K562 (cell line): ENCODE measurements around the gene PAFAH1B1. TPM values are rescaled to one million over a fixed set of nuclear protein-coding genes. Genes with fewer than 3 reads are reported as not detected.
A peak's percentile ranks its signal among the peaks of the same experiment; 100 is the strongest.
"Not testable (repeated sequence)": the region's sequence is repeated elsewhere in the genome, so short reads cannot be mapped to it uniquely, and the experiment has no call there.

ENCODE experiments used
- ATAC-seq: fragments of 200-7000 bp; cut with Tn5 transposase; 3 replicates; pipeline ENCODE4 v1.9.1; 2020; ENCODE audit warnings: moderate library complexity
- BruUV-seq: library from RNA; stranded (reverse); fragments of 400-500 nt; replicated peaks from 2 replicates; lab custom pipeline; 2021; lab: Mats Ljungman, UMichigan
- CTCF ChIA-PET: fragments of 300-600 bp; formaldehyde crosslinking; extraction: SDS; loops from one replicate; lab custom pipeline; 2021; ENCODE audit warnings: low intra/inter-chr PET ratio; lab: Yijun Ruan, JAX
- POLR2A ChIA-PET: fragments of 300-600, 350-650 bp; sonication (Branson Sonifier 250); formaldehyde crosslinking; extraction: SDS; loops from one replicate; lab custom pipeline; 2021; ENCODE audit warnings: antibody characterized with exemption, inconsistent platforms; lab: Yijun Ruan, JAX
- DNase-seq, 4 experiments: peaks; one replicate each; pipeline versions ENCODE4 v3.0.0 to v3.0.0-alpha.2; 2011 to 2018; ENCODE audit warnings: low spot score in 3 of 4, mixed read lengths in 3 of 4; ENCODE audit errors: extremely low read depth in 1 of 4
- FAIRE-seq: peaks from 2 replicates; lab custom pipeline; 2011; peaks lifted over from hg19 to GRCh38; lab: Jason Lieb, UNC
- H2AFZ ChIP-seq: 2 replicates; pipeline ENCODE4 v1.6.0; 2011; ENCODE audit warnings: low read depth, low read length, control low read depth, inconsistent platforms
- H3K27ac ChIP-seq: fragments of 200-600 bp; 3 replicates; pipeline ENCODE4 v1.8.0; 2011; ENCODE audit warnings: low read depth, mild to moderate bottlenecking, control low read depth, inconsistent platforms, low read length, moderate library complexity, mixed read lengths; ENCODE audit errors: extremely low read depth
- H3K27me3 ChIP-seq, 2 experiments: fragments of 300-600 bp in 1 of 2; 2 replicates in 1 of 2; 3 replicates in 1 of 2; pipeline versions ENCODE4 v1.6.0 to v1.8.0; 2011; ENCODE audit warnings: inconsistent platforms in 2 of 2, low read length in 2 of 2, mild to moderate bottlenecking in 1 of 2, mixed read lengths in 1 of 2, moderate library complexity in 1 of 2; ENCODE audit not compliant: control insufficient read depth in 2 of 2, insufficient read depth in 2 of 2
- H3K36me3 ChIP-seq: fragments of 300-600 bp; 3 replicates; pipeline ENCODE4 v1.8.0; 2011; ENCODE audit warnings: mild to moderate bottlenecking, low read length, inconsistent platforms; ENCODE audit not compliant: control insufficient read depth, insufficient read depth
- H3K4me1 ChIP-seq, 2 experiments: fragments of 200-600 bp in 1 of 2; replicated peaks in 1 of 2; 2 replicates in 1 of 2; 3 replicates in 1 of 2; pipeline versions ENCODE4 v1.5.1 to v1.8.0; 2011; ENCODE audit warnings: inconsistent platforms in 2 of 2, low read length in 2 of 2, mild to moderate bottlenecking in 1 of 2, mixed read lengths in 1 of 2, moderate library complexity in 1 of 2; ENCODE audit not compliant: control insufficient read depth in 2 of 2, insufficient read depth in 2 of 2
- H3K4me2 ChIP-seq: 2 replicates; pipeline ENCODE4 v1.6.1; 2011; ENCODE audit warnings: low read length, control low read depth, inconsistent platforms, mixed read lengths; ENCODE audit not compliant: insufficient read depth
- H3K4me3 ChIP-seq: fragments of 200-600 bp; sonication (generic), shearing (Covaris generic); 2 replicates; pipeline ENCODE4 v1.5.1; 2016; ENCODE audit warnings: control low read depth, inconsistent platforms
- H3K79me2 ChIP-seq: fragments of 200-600 bp; 3 replicates; pipeline ENCODE4 v1.8.0; 2011; ENCODE audit warnings: low read length, inconsistent platforms; ENCODE audit not compliant: control insufficient read depth, insufficient read depth
- H3K9ac ChIP-seq, 2 experiments: 2 replicates each; pipeline versions ENCODE4 v1.6.0 to v1.6.1; 2011; ENCODE audit warnings: low read depth in 2 of 2, low read length in 2 of 2, control low read depth in 1 of 2, inconsistent platforms in 1 of 2, mild to moderate bottlenecking in 1 of 2, mixed read lengths in 1 of 2; ENCODE audit not compliant: insufficient read depth in 1 of 2
- H3K9me1 ChIP-seq: one replicate; pipeline ENCODE4 v1.6.0; 2011; ENCODE audit warnings: inconsistent platforms, mild to moderate bottlenecking, low read length, moderate library complexity; ENCODE audit not compliant: control insufficient read depth, insufficient read depth
- H3K9me3 ChIP-seq: replicated peaks from 2 replicates; pipeline ENCODE4 v1.5.1; 2011; ENCODE audit warnings: low read depth, low read length, inconsistent platforms; ENCODE audit not compliant: control insufficient read depth, insufficient read depth
- H4K20me1 ChIP-seq: replicated peaks from 2 replicates; pipeline ENCODE4 v1.6.1; 2011; ENCODE audit warnings: low read length, inconsistent platforms, mixed read lengths; ENCODE audit not compliant: control insufficient read depth, insufficient read depth
- CAMTA2 ChIP-seq: fragments of 250-450 bp; sonication (Bioruptor Pico); conservative IDR thresholded peaks from 2 replicates; pipeline ENCODE4 v1.5.1; 2022
- CHD4 ChIP-seq: fragments of 200-600 bp; sonication (generic); IDR thresholded peaks from 3 replicates; pipeline ENCODE4 v1.6.1; 2012; ENCODE audit warnings: low read depth, mild to moderate bottlenecking, mixed read lengths, low read length, inconsistent platforms; ENCODE audit not compliant: insufficient read depth, insufficient replicate concordance, poor library complexity, severe bottlenecking
- NCOA2 ChIP-seq, 2 experiments: fragments of 450-650 bp; IDR thresholded peaks; 2 replicates each; pipeline ENCODE4 v1.6.1; 2018; ENCODE audit warnings: mild to moderate bottlenecking in 2 of 2, moderate library complexity in 1 of 2; ENCODE audit not compliant: partially characterized antibody in 2 of 2
- PHTF2 ChIP-seq: fragments of 250-450 bp; sonication (Bioruptor Pico); IDR thresholded peaks from 2 replicates; pipeline ENCODE4 v1.5.0; 2021; ENCODE audit warnings: mild to moderate bottlenecking
- SMAD4 ChIP-seq: fragments of 250-450 bp; sonication (Bioruptor Pico); conservative IDR thresholded peaks from 2 replicates; pipeline ENCODE4 v1.8.0; 2021; ENCODE audit warnings: inconsistent platforms, mild to moderate bottlenecking, moderate library complexity
- STAT5B ChIP-seq: fragments of 250-450 bp; sonication (Bioruptor Pico); IDR thresholded peaks from 2 replicates; pipeline ENCODE4 v1.8.0; 2021; ENCODE audit warnings: mild to moderate bottlenecking, inconsistent platforms
- TFAP4 ChIP-seq: sonication (generic); formaldehyde crosslinking; IDR thresholded peaks from 2 replicates; pipeline ENCODE4 v1.8.0; 2022; ENCODE audit warnings: missing genetic modification reagents, mild to moderate bottlenecking, moderate library complexity, borderline replicate concordance
- ZNF146 ChIP-seq: IDR thresholded peaks from one replicate; pipeline ENCODE4 v1.6.1; 2018; ENCODE audit warnings: missing compliant biosample characterization; ENCODE audit not compliant: unreplicated experiment
- ZNF512 ChIP-seq: IDR thresholded peaks from 2 replicates; pipeline ENCODE4 v1.6.1; 2016; ENCODE audit warnings: missing genetic modification characterization, missing compliant biosample characterization
- WGBS: fragments of 100-300 bp; shearing (Covaris generic); methylation state at CpG from one replicate; pipeline ENCODE4 v1.1.6; 2016; ENCODE audit warnings: low coverage, mixed read lengths; ENCODE audit not compliant: insufficient coverage; ENCODE audit errors: missing lambda C conversion rate; 5-methylcytosine and 5-hydroxymethylcytosine counted together
- in situ Hi-C: fragments of 300-500 bp; cut with MboI; formaldehyde crosslinking; loops from 4 replicates; pipeline ENCODE4 v1.15.0; 2018; ENCODE audit warnings: inconsistent platforms, mixed read lengths
- intact Hi-C: fragments of 100-400 bp; cut with micrococcal nuclease; formaldehyde crosslinking; loops from 2 replicates; pipeline ENCODE4 v1.14.2; 2022
- polyA plus RNA-seq, 8 experiments: library from polyadenylated mRNA; depleted of rRNA in 4 of 8; stranded (reverse) in 5 of 8; unstranded in 3 of 8; fragments of >200 nt; fragmentation: Nextera tagmentation in 2 of 8; fragmentation: Illumina TruSeq in 1 of 8; extraction: Ambion mirVana in 2 of 8; extraction: Trizol in 1 of 8; gene quantifications; 2 replicates each; pipeline versions ENCODE4 v1.2.1 to v1.2.3, GENCODE V29; 2011 to 2014; ENCODE audit warnings: inconsistent platforms in 1 of 8, missing spikeins in 1 of 8
- total RNA-seq, 7 experiments: library from RNA; depleted of rRNA in 6 of 7; stranded (reverse); fragments of >200 nt in 6 of 7; fragmentation: Illumina TruSeq in 2 of 7; extraction: Trizol in 2 of 7; gene quantifications; 2 replicates each; pipeline versions ENCODE4 v1.2.1 to v1.2.3, GENCODE V29; 2011 to 2021; ENCODE audit warnings: low replicate concordance in 1 of 7

The PAFAH1B1 gene
- total and polyA plus RNA-seq, 9 of the 15 experiments (the other 6 are each of a cell fraction or from before 2014, with no cell fraction given) = 23.3 to 66.4 (median 40.2) TPM

- H4K20me1 ChIP-seq, BruUV-seq, H3K27me3 ChIP-seq, H3K4me1 ChIP-seq, H2AFZ ChIP-seq, H3K9me1 ChIP-seq, H3K36me3 ChIP-seq, intact Hi-C loops, H3K9me3 ChIP-seq, FAIRE-seq, ATAC-seq, CTCF ChIA-PET, H3K27ac ChIP-seq, in situ Hi-C loops, DNase-seq, H3K9ac ChIP-seq, POLR2A ChIA-PET, H3K4me2 ChIP-seq, H3K4me3 ChIP-seq: not testable (repeated sequence)
- TF ChIP-seq ZNF146 (CRISPR knock-in tag) = peak; percentile 86
- H3K79me2 ChIP-seq = peaks cover 22% of the 10 kb centered on the region
- 94% methylated on average over 3 of the region's 3 CpGs for WGBS
Measured at GRCh38 chr17:2652911-2653310, 59.5 kb downstream of the PAFAH1B1 start.

- Histone ChIP-seq H2AFZ (no peak overlapping the region), H3K4me3 (no peak overlapping the region), H3K4me1 (no peaks in the 10 kb centered on the region; a peak in 1 of 5 replicates), H3K79me2 (peaks cover 45% of the 10 kb centered on the region), H3K27me3 (no peaks in the 10 kb centered on the region), H3K27ac (no peak overlapping the region), H4K20me1 (0 out of 2 replicates have a peak, but pooled peaks cover 4% of the 10 kb centered on the region), H3K9me1 (no peaks in the 10 kb centered on the region), H3K9me3 (no peaks in the 10 kb centered on the region), H3K36me3 (peaks cover 7% of the 10 kb centered on the region; the same call in 2 of the 3 replicates), H3K4me2 (no peak overlapping the region), H3K9ac (no peak overlapping the region)
- DNase-seq = no peak
- intact Hi-C loops (no loop called here), in situ Hi-C loops (no loop called here)
- ChIA-PET POLR2A (no interaction called here), CTCF (no interaction called here)
- 55% methylated on average over 5 of the region's 7 CpGs for WGBS
- FAIRE-seq = no peak
- TF ChIP-seq ZNF512 (tag) (no peak), TFAP4 (no peak), CHD4 (no peak), CAMTA2 (no peak), PHTF2 (CRISPR knock-in tag) (no peak), SMAD4 (CRISPR knock-in tag) (no peak), STAT5B (CRISPR knock-in tag) (no peak), NCOA2 (IDR thresholded peaks at IDR 0.05; ENCODE audit: partially characterized antibody in 2 of 2) (no peak)
- BruUV-seq = no TSS peak
- ATAC-seq = no peak
Measured at GRCh38 chr17:2655546-2655945, 62.1 kb downstream of the PAFAH1B1 start.
